Loucy (cell line): ENCODE results near the gene DGCR2.

Experiments
- EZH2phosphoT487 ChIP-seq: fragments of 200-600 bp; IDR thresholded peaks from 2 replicates; pipeline ENCODE4 v1.6.1; 2018; ENCODE audit warnings: antibody characterized with exemption, mild to moderate bottlenecking, moderate library complexity, borderline replicate concordance
- TF ChIP-seq, protein P1 (sequence below): fragments of 200-600 bp; sonication (generic); conservative IDR thresholded peaks from 2 replicates; pipeline ENCODE4 v1.5.1; 2014; ENCODE audit warnings: mild to moderate bottlenecking, antibody characterized with exemption, low read length

GRCh38 chr22:18997306-18997924, 124.8 kb downstream of the DGCR2 start:
- TF ChIP-seq, protein P1, sequence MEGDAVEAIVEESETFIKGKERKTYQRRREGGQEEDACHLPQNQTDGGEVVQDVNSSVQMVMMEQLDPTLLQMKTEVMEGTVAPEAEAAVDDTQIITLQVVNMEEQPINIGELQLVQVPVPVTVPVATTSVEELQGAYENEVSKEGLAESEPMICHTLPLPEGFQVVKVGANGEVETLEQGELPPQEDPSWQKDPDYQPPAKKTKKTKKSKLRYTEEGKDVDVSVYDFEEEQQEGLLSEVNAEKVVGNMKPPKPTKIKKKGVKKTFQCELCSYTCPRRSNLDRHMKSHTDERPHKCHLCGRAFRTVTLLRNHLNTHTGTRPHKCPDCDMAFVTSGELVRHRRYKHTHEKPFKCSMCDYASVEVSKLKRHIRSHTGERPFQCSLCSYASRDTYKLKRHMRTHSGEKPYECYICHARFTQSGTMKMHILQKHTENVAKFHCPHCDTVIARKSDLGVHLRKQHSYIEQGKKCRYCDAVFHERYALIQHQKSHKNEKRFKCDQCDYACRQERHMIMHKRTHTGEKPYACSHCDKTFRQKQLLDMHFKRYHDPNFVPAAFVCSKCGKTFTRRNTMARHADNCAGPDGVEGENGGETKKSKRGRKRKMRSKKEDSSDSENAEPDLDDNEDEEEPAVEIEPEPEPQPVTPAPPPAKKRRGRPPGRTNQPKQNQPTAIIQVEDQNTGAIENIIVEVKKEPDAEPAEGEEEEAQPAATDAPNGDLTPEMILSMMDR = no peak
- no peak for TF ChIP-seq EZH2phosphoT487
